Parathyroid adenoma (tissue), 2 donors: ENCODE measurements around the gene FLAD1.

Experiments
- H2AFZ ChIP-seq: fragments of 300-600 bp; sonication (generic); one replicate; pipeline ENCODE4 v1.7.0; 2017; ENCODE audit warnings: antibody characterized with exemption, mild to moderate bottlenecking
- H3K27ac ChIP-seq: fragments of 300-600 bp; sonication (generic); one replicate; pipeline ENCODE4 v1.7.0; 2017
- H3K27me3 ChIP-seq: fragments of 300-600 bp; sonication (generic); one replicate; pipeline ENCODE4 v1.7.0; 2017; ENCODE audit warnings: low read length; ENCODE audit not compliant: control insufficient read depth, insufficient read depth
- H3K36me3 ChIP-seq: fragments of 300-600 bp; sonication (generic); one replicate; pipeline ENCODE4 v1.7.0; 2017; ENCODE audit warnings: low read length; ENCODE audit not compliant: control insufficient read depth, insufficient read depth
- H3K4me1 ChIP-seq: fragments of 300-600 bp; sonication (generic); one replicate; pipeline ENCODE4 v1.7.0; 2017; ENCODE audit warnings: control low read depth
- H3K4me2 ChIP-seq: fragments of 300-600 bp; sonication (generic); one replicate; pipeline ENCODE4 v1.7.0; 2017; ENCODE audit warnings: low read length
- H3K4me3 ChIP-seq: fragments of 300-600 bp; sonication (generic); one replicate; pipeline ENCODE4 v1.7.0; 2017; ENCODE audit warnings: low read depth, low read length
- H3K79me2 ChIP-seq: fragments of 300-600 bp; sonication (generic); one replicate; pipeline ENCODE4 v1.7.0; 2017; ENCODE audit warnings: control low read depth
- H3K9ac ChIP-seq: fragments of 300-600 bp; sonication (generic); one replicate; pipeline ENCODE4 v1.7.0; 2017; ENCODE audit warnings: mild to moderate bottlenecking
- H3K9me3 ChIP-seq: fragments of 300-600 bp; sonication (generic); one replicate; pipeline ENCODE4 v1.7.0; 2017; ENCODE audit warnings: low read length; ENCODE audit not compliant: control insufficient read depth
- TF ChIP-seq, protein P1 (sequence below): fragments of 300-600 bp; sonication (generic); IDR thresholded peaks from one replicate; pipeline ENCODE4 v1.7.0; 2017; ENCODE audit warnings: antibody characterized with exemption, mild to moderate bottlenecking
- donor health status: primary hyperparathyroidism.

FLAD1 gene

DNA sequence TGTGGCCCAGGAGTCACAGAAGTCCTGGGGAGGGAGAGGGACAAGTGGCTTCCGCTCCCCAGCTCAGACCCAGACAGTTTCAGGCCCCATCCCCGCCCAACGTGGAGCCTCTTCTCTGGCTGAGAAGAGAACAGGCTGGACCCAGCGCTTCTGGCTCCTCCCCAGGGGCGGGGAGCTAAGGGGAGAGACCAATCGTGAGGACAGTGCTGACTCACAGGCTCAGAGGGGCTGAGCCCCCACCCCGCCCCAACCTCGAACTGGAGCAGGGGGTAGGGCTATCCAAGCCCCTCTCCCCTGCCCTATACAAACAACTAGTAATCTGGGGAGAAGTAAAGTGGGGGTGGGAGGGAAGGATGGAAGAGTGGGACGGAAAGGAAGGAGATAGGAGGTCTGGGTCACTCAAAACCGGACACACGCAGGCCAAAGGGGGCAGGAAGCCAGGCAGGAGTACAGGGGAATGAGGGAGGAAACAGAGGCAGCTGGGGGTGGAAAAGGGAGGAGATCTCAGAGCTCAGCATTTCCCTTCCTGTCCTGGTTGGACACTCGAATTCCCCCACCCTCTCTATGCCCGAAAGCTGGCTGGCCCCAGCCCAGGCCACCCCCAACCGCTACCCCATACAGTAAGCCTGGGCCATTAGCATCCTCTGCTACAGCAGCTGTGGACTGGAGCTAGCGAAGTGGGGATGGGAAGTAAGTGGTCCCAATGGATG lies 12.4 kb upstream of the FLAD1 start, which contains the start of gene SHC1:
Gene SHC1, minus strand, starts transcription at position 117 of the 710 bp plus-strand sequence. CDS start 221 bp downstream, outside the sequence.
- TF ChIP-seq, protein P1, sequence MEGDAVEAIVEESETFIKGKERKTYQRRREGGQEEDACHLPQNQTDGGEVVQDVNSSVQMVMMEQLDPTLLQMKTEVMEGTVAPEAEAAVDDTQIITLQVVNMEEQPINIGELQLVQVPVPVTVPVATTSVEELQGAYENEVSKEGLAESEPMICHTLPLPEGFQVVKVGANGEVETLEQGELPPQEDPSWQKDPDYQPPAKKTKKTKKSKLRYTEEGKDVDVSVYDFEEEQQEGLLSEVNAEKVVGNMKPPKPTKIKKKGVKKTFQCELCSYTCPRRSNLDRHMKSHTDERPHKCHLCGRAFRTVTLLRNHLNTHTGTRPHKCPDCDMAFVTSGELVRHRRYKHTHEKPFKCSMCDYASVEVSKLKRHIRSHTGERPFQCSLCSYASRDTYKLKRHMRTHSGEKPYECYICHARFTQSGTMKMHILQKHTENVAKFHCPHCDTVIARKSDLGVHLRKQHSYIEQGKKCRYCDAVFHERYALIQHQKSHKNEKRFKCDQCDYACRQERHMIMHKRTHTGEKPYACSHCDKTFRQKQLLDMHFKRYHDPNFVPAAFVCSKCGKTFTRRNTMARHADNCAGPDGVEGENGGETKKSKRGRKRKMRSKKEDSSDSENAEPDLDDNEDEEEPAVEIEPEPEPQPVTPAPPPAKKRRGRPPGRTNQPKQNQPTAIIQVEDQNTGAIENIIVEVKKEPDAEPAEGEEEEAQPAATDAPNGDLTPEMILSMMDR = no peak
- Histone ChIP-seq H3K4me2 (peak within 1 kb of the TSS; percentile 64), H3K27ac (peak within 1 kb of the TSS; percentile 98), H2AFZ (no peak within 1 kb of the TSS), H3K79me2 (no peaks in the 10 kb centered on the region), H3K4me3 (peak within 1 kb of the TSS; percentile 45), H3K4me1 (peaks cover 7% of the 10 kb centered on the region), H3K36me3 (no peaks in the 10 kb centered on the region), H3K27me3 (no peaks in the 10 kb centered on the region), H3K9ac (no peak within 1 kb of the TSS), H3K9me3 (no peaks in the 10 kb centered on the region)

- Histone ChIP-seq H3K9me3 (no peaks in the 10 kb centered on the region), H3K79me2 (no peaks in the 10 kb centered on the region), H2AFZ (no peak overlapping the region), H3K4me2 (peak overlapping the region; percentile 64), H3K9ac (no peak overlapping the region), H3K27ac (peak overlapping the region; percentile 98), H3K27me3 (no peaks in the 10 kb centered on the region), H3K36me3 (no peaks in the 10 kb centered on the region), H3K4me1 (peaks cover 7% of the 10 kb centered on the region), H3K4me3 (peak overlapping the region; percentile 45)
- TF ChIP-seq, protein P1 = no peak
Measured at GRCh38 chr1:154971341-154971998, 11.7 kb upstream of the FLAD1 start.

GRCh38 chr1:154972213-154972516 lies 11.0 kb upstream of the FLAD1 start:
- Histone ChIP-seq H3K36me3 (no peaks in the 10 kb centered on the region), H3K9me3 (no peaks in the 10 kb centered on the region), H3K4me2 (peak overlapping the region; percentile 91), H3K27ac (peak overlapping the region; percentile 98), H3K4me1 (peaks cover 7% of the 10 kb centered on the region), H3K4me3 (peak overlapping the region; percentile 94), H3K9ac (no peak overlapping the region), H3K79me2 (no peaks in the 10 kb centered on the region), H3K27me3 (no peaks in the 10 kb centered on the region), H2AFZ (no peak overlapping the region)
- TF ChIP-seq, protein P1 = no peak

DNA sequence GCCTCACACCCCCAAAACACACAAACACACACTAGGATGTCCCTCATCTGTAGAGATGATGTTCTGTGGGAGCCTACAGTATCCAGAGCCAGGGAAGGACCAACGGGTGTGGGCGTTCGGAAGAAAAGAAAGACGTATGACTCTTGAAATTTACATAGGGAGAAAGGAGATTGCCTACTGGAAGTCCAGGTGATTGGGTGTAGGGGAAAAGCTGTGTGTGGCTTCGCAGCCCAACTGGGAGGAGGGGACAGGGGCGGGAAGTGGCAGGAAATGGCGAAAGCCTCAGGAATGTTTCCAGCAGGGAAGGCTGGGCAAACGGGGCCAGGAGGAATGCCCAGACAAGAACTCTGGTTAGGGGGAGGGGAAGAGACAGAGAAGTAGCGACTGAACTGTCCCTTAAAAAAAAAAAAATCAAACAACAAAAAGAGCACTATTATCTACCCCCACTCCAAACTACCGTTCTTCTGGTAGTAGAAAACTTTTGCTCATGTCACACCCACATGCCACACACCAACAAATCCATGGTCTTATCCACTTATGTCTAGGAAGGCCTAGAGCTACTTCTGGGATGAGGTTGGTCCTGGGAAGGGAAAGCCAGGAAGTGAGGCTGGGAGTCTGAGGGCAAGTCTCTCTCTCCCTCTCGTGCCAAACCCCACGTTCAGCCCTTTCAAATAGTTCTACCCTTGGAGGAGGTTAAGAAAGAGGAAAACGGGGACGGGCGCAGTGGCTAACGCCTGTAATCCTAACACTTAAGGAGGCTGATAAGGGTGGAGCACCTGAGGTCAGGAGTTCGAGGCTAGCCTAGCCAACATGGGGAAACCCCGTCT lies 10.4 kb upstream of the FLAD1 start:
- Histone ChIP-seq H3K4me3 (peak overlapping the region; percentile 94), H2AFZ (no peak overlapping the region), H3K27me3 (no peaks in the 10 kb centered on the region), H3K4me2 (peak overlapping the region; percentile 91), H3K9me3 (no peaks in the 10 kb centered on the region), H3K36me3 (no peaks in the 10 kb centered on the region), H3K9ac (no peak overlapping the region), H3K4me1 (peaks cover 7% of the 10 kb centered on the region), H3K27ac (peak overlapping the region; percentile 98), H3K79me2 (peaks cover 2% of the 10 kb centered on the region)
- TF ChIP-seq, protein P1 = no peak
